OCI-LY1 (cell line): Measurements from ENCODE around the gene EPYC.

Experiments used
- H2AFZ ChIP-seq: fragments of 200-600 bp; sonication (generic), shearing (Covaris generic); 2 replicates; pipeline ENCODE4 v1.6.0; 2014; ENCODE audit warnings: antibody characterized with exemption, mild to moderate bottlenecking, low read length
- H3F3A ChIP-seq: fragments of 200-600 bp; sonication (generic), shearing (Covaris generic); 2 replicates; pipeline ENCODE4 v1.6.0; 2014; ENCODE audit warnings: mild to moderate bottlenecking, antibody characterized with exemption, low read length, moderate library complexity; ENCODE audit not compliant: insufficient read depth
- H3K27ac ChIP-seq: fragments of 200-600 bp; sonication (generic); 2 replicates; pipeline ENCODE4 v1.5.1; 2014; ENCODE audit warnings: low read length, mixed run types, mild to moderate bottlenecking, low read depth; ENCODE audit not compliant: poor library complexity, severe bottlenecking
- H3K27me3 ChIP-seq: fragments of 200-600 bp; sonication (generic); 2 replicates; pipeline ENCODE4 v1.6.0; 2014; ENCODE audit warnings: antibody characterized with exemption, mild to moderate bottlenecking, low read length, moderate library complexity; ENCODE audit not compliant: insufficient read depth
- H3K36me3 ChIP-seq: fragments of 200-600 bp; sonication (generic); 2 replicates; pipeline ENCODE4 v1.6.1; 2014; ENCODE audit warnings: mild to moderate bottlenecking, antibody characterized with exemption, low read length, moderate library complexity, mixed read lengths; ENCODE audit not compliant: insufficient read depth
- H3K4me1 ChIP-seq: fragments of 200-600 bp; sonication (generic); 2 replicates; pipeline ENCODE4 v1.5.1; 2014; ENCODE audit warnings: mild to moderate bottlenecking, low read length, moderate library complexity; ENCODE audit not compliant: insufficient read depth, severe bottlenecking
- H3K4me2 ChIP-seq: fragments of 200-600 bp; sonication (generic), shearing (Covaris generic); 2 replicates; pipeline ENCODE4 v1.6.1; 2014; ENCODE audit warnings: low read length
- H3K4me3 ChIP-seq: fragments of 200-600 bp; sonication (generic); 2 replicates; pipeline ENCODE4 v1.5.1; 2014; ENCODE audit warnings: low read length, low read depth, mild to moderate bottlenecking, mixed read lengths; ENCODE audit not compliant: poor library complexity, severe bottlenecking
- H3K79me2 ChIP-seq: fragments of 200-600 bp; shearing (Covaris generic); 2 replicates; pipeline ENCODE4 v1.6.1; 2016; ENCODE audit warnings: mixed run types, low read length, mixed read lengths; ENCODE audit not compliant: insufficient read depth
- H3K9ac ChIP-seq: fragments of 200-600 bp; sonication (generic), shearing (Covaris generic); 2 replicates; pipeline ENCODE4 v1.6.1; 2014; ENCODE audit warnings: mild to moderate bottlenecking, low read length, mixed read lengths
- H3K9me2 ChIP-seq: fragments of 200-600 bp; sonication (generic), shearing (Covaris generic); 2 replicates; pipeline ENCODE4 v1.6.1; 2014; ENCODE audit warnings: low read depth, mild to moderate bottlenecking, low read length, mixed read lengths
- H3K9me3 ChIP-seq: fragments of 200-600 bp; shearing (Covaris generic); 2 replicates; pipeline ENCODE4 v1.6.1; 2014; ENCODE audit warnings: low read length, mixed read lengths
- H4K20me1 ChIP-seq: fragments of 200-600 bp; sonication (generic), shearing (Covaris generic); 2 replicates; pipeline ENCODE4 v1.6.0; 2016; ENCODE audit warnings: mild to moderate bottlenecking, low read length; ENCODE audit not compliant: insufficient read depth
- EZH2 ChIP-seq: fragments of 200-600 bp; sonication (generic), shearing (Covaris generic); IDR thresholded peaks from 2 replicates; pipeline ENCODE4 v1.8.0; 2017; ENCODE audit warnings: borderline replicate concordance, mixed run types, mild to moderate bottlenecking, antibody characterized with exemption, low read length, moderate library complexity, mixed read lengths
- TF ChIP-seq, protein P1 (sequence below): fragments of 200-600 bp; sonication (generic), shearing (Covaris generic); IDR thresholded peaks from 2 replicates; pipeline ENCODE4 v1.5.1; 2017; ENCODE audit warnings: mild to moderate bottlenecking, antibody characterized with exemption, low read length, moderate library complexity, mixed read lengths

The EPYC gene

DNA sequence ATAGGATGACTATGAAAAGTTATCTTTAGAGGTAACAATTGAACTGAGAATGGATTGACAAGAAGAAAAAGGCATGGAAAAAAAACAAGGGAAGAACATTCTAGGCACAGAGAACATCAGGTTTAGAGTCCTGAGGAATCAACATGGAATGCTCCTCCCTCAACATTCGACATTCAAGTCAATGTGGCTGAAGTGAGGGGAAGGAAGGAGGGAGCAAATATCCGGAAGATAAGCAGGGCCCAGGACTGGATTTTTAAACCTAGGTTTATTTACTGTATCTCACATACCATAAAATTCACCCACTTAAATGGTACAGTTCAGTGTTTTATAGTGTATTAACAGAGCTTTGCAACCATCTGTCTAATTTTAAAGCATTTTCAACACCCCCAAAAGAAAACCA, 40.2 kb downstream of the EPYC start:
- no peak overlapping the region for H3K9ac ChIP-seq
- no peaks in the 10 kb centered on the region for H4K20me1 ChIP-seq
- H3K9me2 ChIP-seq: no peaks in the 10 kb centered on the region
- H3F3A ChIP-seq: no peaks in the 10 kb centered on the region
- TF ChIP-seq, protein P1, sequence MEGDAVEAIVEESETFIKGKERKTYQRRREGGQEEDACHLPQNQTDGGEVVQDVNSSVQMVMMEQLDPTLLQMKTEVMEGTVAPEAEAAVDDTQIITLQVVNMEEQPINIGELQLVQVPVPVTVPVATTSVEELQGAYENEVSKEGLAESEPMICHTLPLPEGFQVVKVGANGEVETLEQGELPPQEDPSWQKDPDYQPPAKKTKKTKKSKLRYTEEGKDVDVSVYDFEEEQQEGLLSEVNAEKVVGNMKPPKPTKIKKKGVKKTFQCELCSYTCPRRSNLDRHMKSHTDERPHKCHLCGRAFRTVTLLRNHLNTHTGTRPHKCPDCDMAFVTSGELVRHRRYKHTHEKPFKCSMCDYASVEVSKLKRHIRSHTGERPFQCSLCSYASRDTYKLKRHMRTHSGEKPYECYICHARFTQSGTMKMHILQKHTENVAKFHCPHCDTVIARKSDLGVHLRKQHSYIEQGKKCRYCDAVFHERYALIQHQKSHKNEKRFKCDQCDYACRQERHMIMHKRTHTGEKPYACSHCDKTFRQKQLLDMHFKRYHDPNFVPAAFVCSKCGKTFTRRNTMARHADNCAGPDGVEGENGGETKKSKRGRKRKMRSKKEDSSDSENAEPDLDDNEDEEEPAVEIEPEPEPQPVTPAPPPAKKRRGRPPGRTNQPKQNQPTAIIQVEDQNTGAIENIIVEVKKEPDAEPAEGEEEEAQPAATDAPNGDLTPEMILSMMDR: no peak
- no peak for TF ChIP-seq EZH2
- H3K27ac ChIP-seq: no peak overlapping the region
- no peaks in the 10 kb centered on the region for H3K27me3 ChIP-seq
- no peaks in the 10 kb centered on the region for H3K4me1 ChIP-seq
- no peak overlapping the region for H3K4me3 ChIP-seq
- no peak overlapping the region for H3K4me2 ChIP-seq
- no peak overlapping the region for H2AFZ ChIP-seq
- no peaks in the 10 kb centered on the region for H3K36me3 ChIP-seq
- no peaks in the 10 kb centered on the region for H3K79me2 ChIP-seq
- no peaks in the 10 kb centered on the region for H3K9me3 ChIP-seq

DNA sequence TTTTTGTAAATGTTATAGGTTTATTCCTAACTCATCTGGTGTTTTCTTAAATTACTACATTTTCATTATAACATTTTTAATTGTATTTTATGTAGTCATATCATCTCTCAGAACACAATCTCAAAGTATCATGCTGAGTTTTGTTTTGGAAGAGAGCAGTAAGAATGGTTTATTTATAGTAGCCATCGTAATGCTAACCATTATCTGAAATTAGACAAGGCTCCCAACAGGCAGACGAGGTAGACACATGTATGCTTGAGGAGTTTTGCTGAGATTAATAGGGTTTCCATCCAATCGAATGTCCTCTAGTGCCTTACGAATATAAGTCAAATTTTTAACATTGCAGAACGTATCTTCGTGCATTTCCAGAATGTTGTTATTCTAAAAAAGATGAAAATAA, 40.8 kb downstream of the EPYC start:
- Histone ChIP-seq H3K36me3 (no peaks in the 10 kb centered on the region), H3K9me2 (no peaks in the 10 kb centered on the region), H3K4me1 (no peaks in the 10 kb centered on the region), H3K79me2 (no peaks in the 10 kb centered on the region), H3K9me3 (no peaks in the 10 kb centered on the region), H3K27me3 (no peaks in the 10 kb centered on the region), H3K4me3 (no peak overlapping the region), H3K27ac (no peak overlapping the region), H2AFZ (no peak overlapping the region), H3K9ac (no peak overlapping the region), H3F3A (no peaks in the 10 kb centered on the region), H3K4me2 (no peak overlapping the region), H4K20me1 (no peaks in the 10 kb centered on the region)
- TF ChIP-seq EZH2: no peak
- TF ChIP-seq, protein P1: no peak

DNA sequence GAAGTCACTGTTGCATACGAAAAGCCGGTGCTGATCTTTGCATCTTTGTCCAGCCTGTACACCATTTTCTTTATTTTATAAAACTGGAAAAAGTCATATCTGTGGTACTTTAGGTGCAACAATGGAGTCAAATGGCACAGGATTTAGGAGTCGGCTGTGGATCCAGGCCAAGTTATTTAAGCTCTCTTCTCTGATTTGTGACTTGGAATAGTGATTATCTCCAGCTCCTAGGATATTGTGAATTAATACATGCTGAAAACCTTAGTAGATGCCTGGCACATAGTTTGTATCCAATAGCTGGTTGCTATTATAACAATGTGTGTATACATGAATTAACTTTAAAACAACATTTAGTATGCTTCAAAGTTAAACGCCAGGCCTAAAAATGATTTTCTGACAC, 43.6 kb downstream of the EPYC start:
- Histone ChIP-seq H3K4me1 (no peaks in the 10 kb centered on the region), H3K27me3 (no peaks in the 10 kb centered on the region), H3K9ac (no peak overlapping the region), H3K9me2 (no peaks in the 10 kb centered on the region), H3K4me2 (no peak overlapping the region), H3K79me2 (no peaks in the 10 kb centered on the region), H4K20me1 (no peaks in the 10 kb centered on the region), H3K27ac (no peak overlapping the region), H3K4me3 (no peak overlapping the region), H3F3A (no peaks in the 10 kb centered on the region), H2AFZ (no peak overlapping the region), H3K9me3 (no peaks in the 10 kb centered on the region), H3K36me3 (no peaks in the 10 kb centered on the region)
- no peak for TF ChIP-seq EZH2
- TF ChIP-seq, protein P1: no peak
